ENCODE results near the gene GPR107.

- TF ChIP-seq CTCF (IDR thresholded peaks at IDR 0.05 in 4 of 5, conservative IDR thresholded peaks at IDR 0.05 in 1 of 5), result no peak
- no peak for TF ChIP-seq POLR2A (IDR thresholded peaks at IDR 0.05)
These were observed 85.1 kb downstream of the GPR107 start for GRCh38 chr9:130138791-130139190.
